ENCODE results near the gene VPS39.

DNA sequence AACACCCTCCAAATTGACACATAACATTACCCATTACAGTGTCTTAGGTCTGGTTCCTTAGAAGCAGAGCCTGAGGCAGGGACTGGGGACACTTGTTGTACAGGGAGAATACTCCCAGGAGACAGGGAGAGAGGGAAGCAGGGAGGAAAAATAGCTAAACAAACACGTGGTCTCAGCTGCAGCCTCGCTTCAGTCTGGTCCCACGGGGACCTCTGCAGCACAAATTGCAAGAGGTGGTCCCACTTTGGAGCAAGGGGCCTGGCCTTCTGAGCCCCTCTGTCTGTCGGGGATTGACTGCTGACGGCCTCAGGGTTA lies 88.7 kb downstream of the VPS39 start:
- TF ChIP-seq CTCF (IDR thresholded peaks at IDR 0.05) = no peak
- no peak for TF ChIP-seq POLR2AphosphoS5 (IDR thresholded peaks at IDR 0.05)
- TF ChIP-seq POLR2A (IDR thresholded peaks at IDR 0.05) = no peak
